Fibroblast of the aortic adventitia (primary cell): ENCODE data around the gene POMT2. TPM values are rescaled to one million over a fixed set of nuclear protein-coding genes. Genes with fewer than 3 reads are reported as not detected.

Experiments used
- DNase-seq: peaks from one replicate; pipeline ENCODE4 v3.0.0-alpha.2; 2010; ENCODE audit warnings: low read depth
- H3K4me3 ChIP-seq: 2 replicates; pipeline ENCODE4 v1.5.1; 2011; ENCODE audit warnings: low read depth, mild to moderate bottlenecking, control low read depth, low read length, moderate library complexity
- total RNA-seq: library from RNA; depleted of rRNA; stranded (reverse); fragments of >200 nt; gene quantifications from 2 replicates; pipeline ENCODE4 v1.2.3, GENCODE V29; 2012; ENCODE audit warnings: low replicate concordance
- TF ChIP-seq, protein P1 (sequence below): IDR thresholded peaks from 2 replicates; pipeline ENCODE4 v1.5.1; 2011; ENCODE audit warnings: mild to moderate bottlenecking, low read length, control low read depth, inconsistent platforms; ENCODE audit not compliant: insufficient read depth

POMT2 gene
- total RNA-seq, 1 donor = 15.2 TPM

DNA sequence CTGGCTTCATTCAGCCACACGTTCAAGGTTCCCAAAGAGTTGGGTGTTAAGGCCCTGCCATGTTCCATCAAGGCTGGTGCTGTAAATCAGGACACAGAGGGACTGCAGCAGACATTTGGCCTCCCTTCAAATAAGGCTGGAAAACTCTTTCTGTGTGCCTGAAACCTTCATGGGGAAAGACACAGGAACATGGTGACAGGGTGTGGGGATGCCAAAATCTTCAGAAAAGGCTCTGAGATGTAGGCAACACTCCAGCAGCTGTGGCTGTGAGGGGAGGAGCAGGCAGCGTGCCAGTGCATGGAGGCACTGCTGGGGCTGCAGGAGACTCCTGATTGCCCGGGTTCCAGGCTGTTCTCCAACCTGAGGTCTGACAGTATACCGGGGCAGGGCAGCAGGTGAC is 15.0 kb downstream of the POMT2 start:
- no peak for DNase-seq

DNA sequence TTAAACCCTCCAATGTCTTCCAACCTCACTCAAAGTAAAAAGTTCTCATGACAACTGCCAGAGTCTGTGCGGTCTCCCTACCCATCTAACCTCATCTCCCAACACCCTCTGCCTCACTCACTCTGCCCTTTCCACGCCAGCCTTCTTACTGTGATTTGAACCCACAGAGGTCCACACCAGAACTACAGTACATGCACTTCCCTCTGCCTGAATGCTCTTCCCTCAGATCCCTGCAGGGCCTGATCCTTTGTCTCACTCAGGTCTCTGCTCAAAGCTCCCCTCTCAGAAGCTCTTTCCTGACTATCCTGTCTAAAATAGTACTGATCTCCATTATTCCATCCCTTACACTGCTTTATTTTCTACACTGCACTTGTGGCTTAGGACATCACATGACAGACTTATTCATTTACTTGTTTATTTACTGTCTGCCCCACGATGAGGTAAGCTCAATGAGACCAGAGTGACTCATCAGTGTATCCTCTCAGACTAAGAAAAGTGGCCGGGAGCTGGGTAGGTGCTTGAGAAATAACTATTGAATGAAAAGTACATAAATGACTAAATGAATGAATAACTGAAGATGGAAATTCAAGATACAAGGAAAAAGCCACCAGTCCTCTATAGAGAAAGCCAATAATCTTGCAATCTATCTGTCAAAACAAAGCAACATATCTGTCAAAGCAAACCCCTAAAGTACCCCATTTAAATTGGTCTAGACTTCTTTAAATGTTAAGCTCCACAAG is 17.1 kb downstream of the POMT2 start:
- TF ChIP-seq, protein P1, sequence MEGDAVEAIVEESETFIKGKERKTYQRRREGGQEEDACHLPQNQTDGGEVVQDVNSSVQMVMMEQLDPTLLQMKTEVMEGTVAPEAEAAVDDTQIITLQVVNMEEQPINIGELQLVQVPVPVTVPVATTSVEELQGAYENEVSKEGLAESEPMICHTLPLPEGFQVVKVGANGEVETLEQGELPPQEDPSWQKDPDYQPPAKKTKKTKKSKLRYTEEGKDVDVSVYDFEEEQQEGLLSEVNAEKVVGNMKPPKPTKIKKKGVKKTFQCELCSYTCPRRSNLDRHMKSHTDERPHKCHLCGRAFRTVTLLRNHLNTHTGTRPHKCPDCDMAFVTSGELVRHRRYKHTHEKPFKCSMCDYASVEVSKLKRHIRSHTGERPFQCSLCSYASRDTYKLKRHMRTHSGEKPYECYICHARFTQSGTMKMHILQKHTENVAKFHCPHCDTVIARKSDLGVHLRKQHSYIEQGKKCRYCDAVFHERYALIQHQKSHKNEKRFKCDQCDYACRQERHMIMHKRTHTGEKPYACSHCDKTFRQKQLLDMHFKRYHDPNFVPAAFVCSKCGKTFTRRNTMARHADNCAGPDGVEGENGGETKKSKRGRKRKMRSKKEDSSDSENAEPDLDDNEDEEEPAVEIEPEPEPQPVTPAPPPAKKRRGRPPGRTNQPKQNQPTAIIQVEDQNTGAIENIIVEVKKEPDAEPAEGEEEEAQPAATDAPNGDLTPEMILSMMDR = no peak
- H3K4me3 ChIP-seq = no peak overlapping the region
- peak; percentile 86 for DNase-seq

More for the DNA sequence above, 15.0 kb downstream of the POMT2 start:
- TF ChIP-seq, protein P1 = no peak
- no peak overlapping the region for H3K4me3 ChIP-seq

DNA sequence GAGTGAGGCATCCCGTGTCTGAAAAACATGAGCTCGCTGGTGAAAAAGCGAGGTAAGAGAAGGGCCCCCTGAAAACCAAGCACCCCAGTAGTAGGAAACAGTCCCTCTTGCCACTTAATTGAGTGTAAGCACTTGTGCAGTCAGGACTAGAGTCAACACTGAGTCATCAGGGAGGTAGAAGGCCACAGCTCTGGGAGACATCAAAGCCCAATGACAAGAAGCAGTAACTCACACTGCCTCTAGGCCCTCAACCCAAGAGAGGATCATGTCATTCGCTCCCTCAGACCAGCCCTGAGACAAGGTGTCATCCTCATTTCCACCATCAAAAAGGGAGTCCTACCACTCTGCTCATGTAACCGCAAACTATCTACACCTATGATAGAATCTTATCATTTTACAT is 17.8 kb downstream of the POMT2 start:
- DNase-seq = peak; percentile 34
- TF ChIP-seq, protein P1 = no peak
- no peak overlapping the region for H3K4me3 ChIP-seq

DNA sequence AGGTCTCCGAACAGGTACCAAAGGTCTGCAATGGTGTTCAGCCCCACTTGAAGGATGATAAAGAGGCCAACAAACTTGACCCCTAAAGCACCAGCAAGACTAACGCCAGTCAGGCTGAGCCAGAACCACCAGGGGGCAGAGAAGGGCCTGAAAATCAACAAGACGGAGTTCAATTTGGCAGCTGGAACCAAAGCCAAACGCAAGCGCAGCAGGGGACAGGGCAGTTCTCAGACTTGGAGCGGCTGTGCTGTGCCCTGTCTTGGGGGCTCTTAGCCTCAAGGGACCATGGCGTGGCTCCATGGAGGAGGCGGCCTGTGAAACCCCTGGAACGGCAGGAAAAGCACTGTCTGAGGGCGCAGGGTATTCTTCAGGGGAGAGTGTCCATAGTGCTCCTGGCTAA is 19.6 kb downstream of the POMT2 start:
- TF ChIP-seq, protein P1 = peak; percentile 90
- peak; percentile 88 for DNase-seq
- no peak overlapping the region for H3K4me3 ChIP-seq

DNA sequence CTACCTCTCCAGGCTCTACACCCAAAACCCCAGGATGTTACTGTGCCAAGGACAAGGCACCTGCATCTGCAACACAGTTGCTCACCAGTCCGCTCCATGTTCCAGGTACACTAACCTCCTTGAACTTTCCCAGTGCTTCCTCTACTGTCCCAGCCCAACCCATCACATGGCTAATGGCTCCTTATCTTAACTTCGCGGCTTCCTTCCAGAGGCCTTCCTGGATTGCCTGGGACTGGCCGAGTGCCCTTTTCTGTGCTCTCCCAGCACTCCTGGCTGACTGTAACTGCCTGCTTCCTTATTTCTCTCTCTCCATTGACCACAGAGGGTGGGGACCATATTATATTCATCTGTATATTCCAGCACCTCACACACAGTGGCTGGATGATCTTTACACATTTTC is 20.9 kb downstream of the POMT2 start:
- no peak overlapping the region for H3K4me3 ChIP-seq
- DNase-seq = no peak
- TF ChIP-seq, protein P1 = no peak

DNA sequence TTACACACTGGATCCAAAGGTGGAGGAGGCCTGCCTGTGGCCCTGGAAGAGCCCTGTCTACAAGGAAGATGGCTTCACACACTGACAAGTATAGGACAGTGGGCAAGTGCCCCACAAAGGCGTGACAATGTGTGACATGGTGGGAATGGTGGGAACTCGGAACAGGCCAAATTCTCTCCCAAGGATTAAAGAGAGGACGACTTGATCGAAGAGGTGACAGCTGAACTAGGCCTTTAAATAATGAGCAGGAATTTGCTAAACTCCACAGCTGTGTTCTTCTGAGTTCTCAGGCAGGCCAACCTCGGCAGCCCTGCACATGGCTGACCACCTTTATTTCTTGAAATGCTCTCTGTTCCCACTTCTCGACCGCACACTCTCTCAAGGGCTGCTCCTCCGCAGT is 23.8 kb downstream of the POMT2 start:
- no peak overlapping the region for H3K4me3 ChIP-seq
- DNase-seq = no peak
- TF ChIP-seq, protein P1 = no peak

DNA sequence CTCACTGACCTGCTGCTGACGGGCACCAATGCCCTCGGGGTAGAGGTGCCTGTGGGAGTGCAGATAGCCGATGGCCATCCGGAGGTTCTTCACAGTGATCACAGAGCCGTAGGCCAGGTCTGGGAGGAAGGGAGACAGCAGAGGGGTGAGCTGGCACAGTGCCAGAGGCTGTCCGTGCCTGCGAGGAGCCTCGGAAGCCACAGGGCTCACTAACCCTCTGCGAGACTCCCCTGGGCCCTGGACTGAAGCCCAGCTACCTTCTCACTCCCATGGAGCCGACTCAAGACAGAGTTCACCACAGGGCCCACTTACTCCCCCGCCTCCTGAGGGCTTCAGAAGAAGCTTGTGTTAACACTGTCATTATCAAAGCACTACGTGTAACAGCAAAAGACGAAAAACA is 24.5 kb downstream of the POMT2 start:
- TF ChIP-seq, protein P1 = no peak
- no peak overlapping the region for H3K4me3 ChIP-seq
- no peak for DNase-seq
